Measurements from ENCODE around the gene DNAJC5.

DNA sequence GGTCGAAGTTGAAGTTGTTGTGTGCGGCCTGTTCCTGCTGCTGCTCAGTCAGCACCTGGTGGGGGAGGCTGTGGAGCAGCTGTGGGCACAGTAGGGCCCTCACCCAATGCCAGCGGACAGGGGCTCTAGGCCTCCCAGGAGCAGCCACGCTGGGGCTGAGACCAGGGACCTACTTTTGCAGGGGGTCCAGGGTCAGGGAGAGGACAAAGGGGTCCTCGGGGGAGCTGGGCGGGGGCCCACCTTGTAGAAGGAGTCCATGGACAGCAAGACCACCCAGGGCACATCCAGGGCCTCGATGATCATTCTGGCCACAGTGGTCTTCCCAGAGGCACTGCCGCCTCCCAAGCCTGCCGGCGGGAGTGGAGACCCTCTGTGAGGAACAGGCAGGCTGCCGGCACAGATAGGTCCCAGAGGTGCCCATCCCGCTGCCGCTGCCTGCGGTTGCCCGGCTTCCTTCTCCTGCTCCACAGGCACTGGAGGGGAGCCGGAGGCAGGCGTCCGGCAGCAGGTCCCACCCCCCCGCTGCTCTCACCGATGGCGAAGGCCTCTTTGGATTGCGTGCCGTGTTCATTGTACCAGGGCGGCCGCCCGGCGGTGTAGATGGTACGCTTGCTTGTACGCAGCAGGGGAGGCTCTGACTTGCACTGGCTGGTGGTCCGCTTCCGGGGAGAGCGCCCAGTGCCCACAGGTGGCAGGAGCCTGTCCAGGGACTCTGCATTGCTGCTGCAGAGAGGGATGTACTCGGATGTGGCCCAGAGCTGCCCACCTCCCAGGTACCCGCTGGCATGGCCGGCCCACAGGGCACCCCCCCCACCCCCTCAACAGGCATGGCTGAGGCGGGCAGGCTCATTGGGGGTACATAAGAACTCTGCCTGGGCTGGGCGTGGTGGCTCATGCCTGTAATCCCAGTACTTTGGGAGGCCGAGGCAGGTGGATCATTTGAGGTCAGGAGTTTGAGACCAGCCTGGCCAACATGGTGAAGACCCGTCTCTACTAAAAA lies 51.3 kb downstream of the DNAJC5 start:
- TF ChIP-seq, protein P1, sequence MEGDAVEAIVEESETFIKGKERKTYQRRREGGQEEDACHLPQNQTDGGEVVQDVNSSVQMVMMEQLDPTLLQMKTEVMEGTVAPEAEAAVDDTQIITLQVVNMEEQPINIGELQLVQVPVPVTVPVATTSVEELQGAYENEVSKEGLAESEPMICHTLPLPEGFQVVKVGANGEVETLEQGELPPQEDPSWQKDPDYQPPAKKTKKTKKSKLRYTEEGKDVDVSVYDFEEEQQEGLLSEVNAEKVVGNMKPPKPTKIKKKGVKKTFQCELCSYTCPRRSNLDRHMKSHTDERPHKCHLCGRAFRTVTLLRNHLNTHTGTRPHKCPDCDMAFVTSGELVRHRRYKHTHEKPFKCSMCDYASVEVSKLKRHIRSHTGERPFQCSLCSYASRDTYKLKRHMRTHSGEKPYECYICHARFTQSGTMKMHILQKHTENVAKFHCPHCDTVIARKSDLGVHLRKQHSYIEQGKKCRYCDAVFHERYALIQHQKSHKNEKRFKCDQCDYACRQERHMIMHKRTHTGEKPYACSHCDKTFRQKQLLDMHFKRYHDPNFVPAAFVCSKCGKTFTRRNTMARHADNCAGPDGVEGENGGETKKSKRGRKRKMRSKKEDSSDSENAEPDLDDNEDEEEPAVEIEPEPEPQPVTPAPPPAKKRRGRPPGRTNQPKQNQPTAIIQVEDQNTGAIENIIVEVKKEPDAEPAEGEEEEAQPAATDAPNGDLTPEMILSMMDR (IDR thresholded peaks at IDR 0.05; ENCODE audit: control extremely low read depth in 1 of 3, insufficient read depth in 1 of 3, low read depth in 1 of 3, low read length in 3 of 3), result no peak
- TF ChIP-seq BRCA1 (IDR thresholded peaks at IDR 0.05; ENCODE audit: low read depth, low read length) (no peak), EGR1 (IDR thresholded peaks at IDR 0.05; ENCODE audit: borderline replicate concordance, low read depth, low read length) (no peak), ZNF274 (IDR thresholded peaks at IDR 0.05; ENCODE audit: borderline replicate concordance, extremely low read depth, low read length) (no peak), SIN3A (conservative IDR thresholded peaks at IDR 0.05 in 1 of 2, IDR thresholded peaks at IDR 0.05 in 1 of 2; ENCODE audit: low read depth in 1 of 2, low read length in 2 of 2) (no peak), BACH1 (IDR thresholded peaks at IDR 0.05; ENCODE audit: low read length) (no peak), POLR2A (IDR thresholded peaks at IDR 0.05; ENCODE audit: control extremely low read depth in 1 of 2, low read depth in 2 of 2, low read length in 2 of 2) (no peak), CEBPB (IDR thresholded peaks at IDR 0.05; ENCODE audit: low read depth, low read length) (no peak), TAF1 (IDR thresholded peaks at IDR 0.05; ENCODE audit: low read depth, low read length) (no peak), TBP (IDR thresholded peaks at IDR 0.05; ENCODE audit: low read depth, low read length) (no peak), SRF (IDR thresholded peaks at IDR 0.05; ENCODE audit: low read depth, low read length) (no peak), JUND (IDR thresholded peaks at IDR 0.05; ENCODE audit: low read length) (no peak), HDAC2 (IDR thresholded peaks at IDR 0.05; ENCODE audit: borderline replicate concordance in 1 of 2, low read depth in 2 of 2, low read length in 2 of 2) (no peak)
- TF ChIP-seq, protein P2, sequence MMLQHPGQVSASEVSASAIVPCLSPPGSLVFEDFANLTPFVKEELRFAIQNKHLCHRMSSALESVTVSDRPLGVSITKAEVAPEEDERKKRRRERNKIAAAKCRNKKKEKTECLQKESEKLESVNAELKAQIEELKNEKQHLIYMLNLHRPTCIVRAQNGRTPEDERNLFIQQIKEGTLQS (IDR thresholded peaks at IDR 0.05; ENCODE audit: insufficient read depth, low read depth, low read length), result no peak

Measured in H1 (cell line).